ENCODE data around the gene ATP5ME. TPM values are rescaled to one million over a fixed set of nuclear protein-coding genes. Genes with fewer than 3 reads are reported as not detected.

ATP5ME gene
- polyA plus RNA-seq, 2 donors, result 539 to 570 TPM

- H3K36me3 ChIP-seq (ENCODE audit: control insufficient read depth in 2 of 2, insufficient read depth in 2 of 2, low read length in 1 of 2), result no peaks in the 10 kb centered on the region
- H3K27ac ChIP-seq (ENCODE audit: low read depth in 2 of 2, low read length in 1 of 2), result no peak overlapping the region
- no peaks in the 10 kb centered on the region for H3K4me1 ChIP-seq (ENCODE audit: control insufficient read depth in 2 of 2, insufficient read depth in 2 of 2, low read length in 1 of 2)
- no peak overlapping the region for H3K4me3 ChIP-seq (ENCODE audit: low read depth in 1 of 2, low read length in 2 of 2)
- H3K27me3 ChIP-seq (ENCODE audit: control insufficient read depth in 1 of 2, insufficient read depth in 2 of 2, low read length in 2 of 2), result no peaks in the 10 kb centered on the region
- H3K9me3 ChIP-seq (ENCODE audit: control insufficient read depth in 2 of 2, insufficient read depth in 1 of 2, low read depth in 1 of 2, low read length in 1 of 2), result peaks cover 8 to 22% of the 10 kb centered on the region in 2 donors
- WGBS, 2 donors, result 51 to 55% methylated on average over 20 of the region's 20 CpGs
Observed at GRCh38 chr4:629915-630641, 44.0 kb downstream of the ATP5ME start.

GRCh38 chr4:629636-629914 lies 44.5 kb downstream of the ATP5ME start:
- Histone ChIP-seq H3K27ac (ENCODE audit: low read depth in 2 of 2, low read length in 1 of 2) (no peak overlapping the region), H3K27me3 (ENCODE audit: control insufficient read depth in 1 of 2, insufficient read depth in 2 of 2, low read length in 2 of 2) (no peaks in the 10 kb centered on the region), H3K4me1 (ENCODE audit: control insufficient read depth in 2 of 2, insufficient read depth in 2 of 2, low read length in 1 of 2) (no peaks in the 10 kb centered on the region), H3K36me3 (ENCODE audit: control insufficient read depth in 2 of 2, insufficient read depth in 2 of 2, low read length in 1 of 2) (no peaks in the 10 kb centered on the region), H3K4me3 (ENCODE audit: low read depth in 1 of 2, low read length in 2 of 2) (no peak overlapping the region), H3K9me3 (ENCODE audit: control insufficient read depth in 2 of 2, insufficient read depth in 1 of 2, low read depth in 1 of 2, low read length in 1 of 2) (peaks cover 8 to 22% of the 10 kb centered on the region in 2 donors)
- whole genome bisulfite sequencing, 2 donors, result 76 to 85% methylated on average over 9 of the region's 9 CpGs

GRCh38 chr4:628821-629635 lies 45.0 kb downstream of the ATP5ME start:
- Histone ChIP-seq H3K4me1 (ENCODE audit: control insufficient read depth in 2 of 2, insufficient read depth in 2 of 2, low read length in 1 of 2) (no peaks in the 10 kb centered on the region), H3K4me3 (ENCODE audit: low read depth in 1 of 2, low read length in 2 of 2) (no peak overlapping the region), H3K27ac (ENCODE audit: low read depth in 2 of 2, low read length in 1 of 2) (no peak overlapping the region), H3K9me3 (ENCODE audit: control insufficient read depth in 2 of 2, insufficient read depth in 1 of 2, low read depth in 1 of 2, low read length in 1 of 2) (peaks cover 8 to 22% of the 10 kb centered on the region in 2 donors), H3K36me3 (ENCODE audit: control insufficient read depth in 2 of 2, insufficient read depth in 2 of 2, low read length in 1 of 2) (no peaks in the 10 kb centered on the region), H3K27me3 (ENCODE audit: control insufficient read depth in 1 of 2, insufficient read depth in 2 of 2, low read length in 2 of 2) (no peaks in the 10 kb centered on the region)
- WGBS, 2 donors, result 83 to 84% methylated on average over 27 of the region's 27 CpGs

- H3K27ac ChIP-seq (ENCODE audit: low read depth in 2 of 2, low read length in 1 of 2), result no peak overlapping the region
- no peaks in the 10 kb centered on the region for H3K27me3 ChIP-seq (ENCODE audit: control insufficient read depth in 1 of 2, insufficient read depth in 2 of 2, low read length in 2 of 2)
- H3K4me1 ChIP-seq (ENCODE audit: control insufficient read depth in 2 of 2, insufficient read depth in 2 of 2, low read length in 1 of 2), result no peaks in the 10 kb centered on the region
- H3K9me3 ChIP-seq (ENCODE audit: control insufficient read depth in 2 of 2, insufficient read depth in 1 of 2, low read depth in 1 of 2, low read length in 1 of 2), result peaks cover 5 to 18% of the 10 kb centered on the region in 2 donors
- H3K36me3 ChIP-seq (ENCODE audit: control insufficient read depth in 2 of 2, insufficient read depth in 2 of 2, low read length in 1 of 2), result no peaks in the 10 kb centered on the region
- H3K4me3 ChIP-seq (ENCODE audit: low read depth in 1 of 2, low read length in 2 of 2), result no peak overlapping the region
- 89 to 91% methylated on average over 17 of the region's 17 CpGs for WGBS, 2 donors
Observed at GRCh38 chr4:628311-628741, 45.8 kb downstream of the ATP5ME start.

GRCh38 chr4:627347-628125 lies 46.5 kb downstream of the ATP5ME start:
- 77 to 78% methylated on average over 14 of the region's 15 CpGs for WGBS, 2 donors
- no peaks in the 10 kb centered on the region for H3K27me3 ChIP-seq (ENCODE audit: control insufficient read depth in 1 of 2, insufficient read depth in 2 of 2, low read length in 2 of 2)
- no peaks in the 10 kb centered on the region for H3K36me3 ChIP-seq (ENCODE audit: control insufficient read depth in 2 of 2, insufficient read depth in 2 of 2, low read length in 1 of 2)
- peaks cover 4 to 11% of the 10 kb centered on the region in 2 donors for H3K9me3 ChIP-seq (ENCODE audit: control insufficient read depth in 2 of 2, insufficient read depth in 1 of 2, low read depth in 1 of 2, low read length in 1 of 2)
- no peak overlapping the region for H3K27ac ChIP-seq (ENCODE audit: low read depth in 2 of 2, low read length in 1 of 2)
- no peaks in the 10 kb centered on the region for H3K4me1 ChIP-seq (ENCODE audit: control insufficient read depth in 2 of 2, insufficient read depth in 2 of 2, low read length in 1 of 2)
- H3K4me3 ChIP-seq (ENCODE audit: low read depth in 1 of 2, low read length in 2 of 2), result no peak overlapping the region

GRCh38 chr4:626201-627091 lies 47.6 kb downstream of the ATP5ME start:
- WGBS, 2 donors, result 75% methylated on average over 19 to 20 of the region's 20 CpGs
- H3K27me3 ChIP-seq (ENCODE audit: control insufficient read depth in 1 of 2, insufficient read depth in 2 of 2, low read length in 2 of 2), result no peaks in the 10 kb centered on the region

GRCh38 chr4:625631-626161 lies 48.4 kb downstream of the ATP5ME start:
- H3K4me3 ChIP-seq (ENCODE audit: low read depth in 1 of 2, low read length in 2 of 2), result no peak overlapping the region
- H3K27ac ChIP-seq (ENCODE audit: low read depth in 2 of 2, low read length in 1 of 2), result no peak overlapping the region
- WGBS, 2 donors, result 90 to 93% methylated on average over 39 of the region's 39 CpGs
- H3K4me1 ChIP-seq (ENCODE audit: control insufficient read depth in 2 of 2, insufficient read depth in 2 of 2, low read length in 1 of 2), result no peaks in the 10 kb centered on the region
- no peaks in the 10 kb centered on the region for H3K36me3 ChIP-seq (ENCODE audit: control insufficient read depth in 2 of 2, insufficient read depth in 2 of 2, low read length in 1 of 2)
- H3K27me3 ChIP-seq (ENCODE audit: control insufficient read depth in 1 of 2, insufficient read depth in 2 of 2, low read length in 2 of 2), result no peaks in the 10 kb centered on the region
- no peaks in the 10 kb centered on the region for H3K9me3 ChIP-seq (ENCODE audit: control insufficient read depth in 2 of 2, insufficient read depth in 1 of 2, low read depth in 1 of 2, low read length in 1 of 2)

More at GRCh38 chr4:626201-627091, 47.6 kb downstream of the ATP5ME start:
- Histone ChIP-seq H3K27ac (ENCODE audit: low read depth in 2 of 2, low read length in 1 of 2) (no peak overlapping the region), H3K36me3 (ENCODE audit: control insufficient read depth in 2 of 2, insufficient read depth in 2 of 2, low read length in 1 of 2) (no peaks in the 10 kb centered on the region), H3K9me3 (ENCODE audit: control insufficient read depth in 2 of 2, insufficient read depth in 1 of 2, low read depth in 1 of 2, low read length in 1 of 2) (peaks cover 0 to 2% of the 10 kb centered on the region in 2 donors), H3K4me3 (ENCODE audit: low read depth in 1 of 2, low read length in 2 of 2) (no peak overlapping the region), H3K4me1 (ENCODE audit: control insufficient read depth in 2 of 2, insufficient read depth in 2 of 2, low read length in 1 of 2) (no peaks in the 10 kb centered on the region)

GRCh38 chr4:624705-625590 lies 49.1 kb downstream of the ATP5ME start, which contains the start of gene PDE6B:
TSS of gene PDE6B (plus strand) at chr4:625573. CDS start at chr4:625627, 54 bp downstream.
- no peak within 1 kb of the TSS for H3K4me3 ChIP-seq (ENCODE audit: low read depth in 1 of 2, low read length in 2 of 2)
- no peaks in the 10 kb centered on the region for H3K9me3 ChIP-seq (ENCODE audit: control insufficient read depth in 2 of 2, insufficient read depth in 1 of 2, low read depth in 1 of 2, low read length in 1 of 2)
- no peak within 1 kb of the TSS for H3K27ac ChIP-seq (ENCODE audit: low read depth in 2 of 2, low read length in 1 of 2)
- no peaks in the 10 kb centered on the region for H3K27me3 ChIP-seq (ENCODE audit: control insufficient read depth in 1 of 2, insufficient read depth in 2 of 2, low read length in 2 of 2)
- no peaks in the 10 kb centered on the region for H3K36me3 ChIP-seq (ENCODE audit: control insufficient read depth in 2 of 2, insufficient read depth in 2 of 2, low read length in 1 of 2)
- H3K4me1 ChIP-seq (ENCODE audit: control insufficient read depth in 2 of 2, insufficient read depth in 2 of 2, low read length in 1 of 2), result no peaks in the 10 kb centered on the region
- WGBS, 2 donors, result 73 to 76% methylated on average over 21 of the region's 21 CpGs
